Common myeloid progenitor, CD34-positive (primary cell): ENCODE measurements around the gene RNF17.

ENCODE experiments used
- CTCF ChIA-PET: fragments of 350-600 bp; sonication (Branson Sonifier 250); formaldehyde crosslinking; loops from one replicate; lab custom pipeline; 2021; ENCODE audit warnings: antibody characterized with exemption; lab: Charles Lee
- POLR2A ChIA-PET: fragments of 350-600 bp; sonication (Branson Sonifier 250); formaldehyde crosslinking; loops from one replicate; lab custom pipeline; 2021; ENCODE audit warnings: antibody characterized with exemption; lab: Charles Lee
- DNase-seq, 3 donors: peaks; one replicate each; pipeline versions ENCODE4 v3.0.0 to v3.0.0-alpha.2; 2013
- H3K27ac ChIP-seq, 2 experiments: 1 replicate in 1 of 2; 2 replicates in 1 of 2; pipeline ENCODE4 v1.7.0; 2013; ENCODE audit warnings: inconsistent platforms in 2 of 2, low read length in 2 of 2, mild to moderate bottlenecking in 2 of 2, low read depth in 1 of 2, moderate library complexity in 1 of 2; ENCODE audit not compliant: severe bottlenecking in 2 of 2, insufficient read depth in 1 of 2, poor library complexity in 1 of 2
- H3K27me3 ChIP-seq, 5 experiments: replicated peaks in 2 of 5; 1 replicate in 3 of 5; 2 replicates in 2 of 5; pipeline versions ENCODE4 v1.6.1 to v1.7.0; 2013; ENCODE audit warnings: low read length in 4 of 5, mild to moderate bottlenecking in 2 of 5, moderate library complexity in 2 of 5, inconsistent platforms in 1 of 5; ENCODE audit not compliant: insufficient read depth in 5 of 5, control insufficient read depth in 4 of 5
- H3K36me3 ChIP-seq, 4 experiments: 1 replicate in 2 of 4; 2 replicates in 2 of 4; pipeline versions ENCODE4 v1.6.1 to v1.7.0; 2013; ENCODE audit warnings: low read length in 3 of 4, control low read depth in 1 of 4, mild to moderate bottlenecking in 1 of 4; ENCODE audit not compliant: control insufficient read depth in 4 of 4, insufficient read depth in 4 of 4
- H3K4me1 ChIP-seq, 4 experiments: 1 replicate in 3 of 4; 2 replicates in 1 of 4; pipeline versions ENCODE4 v1.6.1 to v1.7.1; 2013; ENCODE audit warnings: low read length in 3 of 4, mild to moderate bottlenecking in 3 of 4, control low read depth in 1 of 4, inconsistent platforms in 1 of 4, moderate library complexity in 1 of 4; ENCODE audit not compliant: control insufficient read depth in 4 of 4, insufficient read depth in 4 of 4; ENCODE audit errors: control extremely low read depth in 1 of 4
- H3K4me3 ChIP-seq, 7 experiments: 1 replicate in 4 of 7; 2 replicates in 3 of 7; pipeline versions ENCODE4 v1.5.1 to v1.7.0; 2013; ENCODE audit warnings: mild to moderate bottlenecking in 7 of 7, low read length in 6 of 7, moderate library complexity in 6 of 7, inconsistent platforms in 2 of 7, low read depth in 2 of 7, control low read depth in 1 of 7; ENCODE audit not compliant: insufficient read depth in 4 of 7, control insufficient read depth in 1 of 7; ENCODE audit errors: extremely low read depth in 1 of 7
- H3K9me3 ChIP-seq, 5 experiments: 1 replicate in 4 of 5; 2 replicates in 1 of 5; pipeline versions ENCODE4 v1.6.1 to v1.7.1; 2013; ENCODE audit warnings: low read length in 4 of 5, mild to moderate bottlenecking in 2 of 5, inconsistent platforms in 1 of 5, low read depth in 1 of 5, moderate library complexity in 1 of 5; ENCODE audit not compliant: control insufficient read depth in 4 of 5, insufficient read depth in 2 of 5; ENCODE audit errors: control extremely low read depth in 1 of 5
- WGBS: methylation state at CpG from one replicate; pipeline ENCODE4 v1.1.5; 2013; ENCODE audit not compliant: insufficient coverage; 5-methylcytosine and 5-hydroxymethylcytosine counted together

Gene RNF17

DNA sequence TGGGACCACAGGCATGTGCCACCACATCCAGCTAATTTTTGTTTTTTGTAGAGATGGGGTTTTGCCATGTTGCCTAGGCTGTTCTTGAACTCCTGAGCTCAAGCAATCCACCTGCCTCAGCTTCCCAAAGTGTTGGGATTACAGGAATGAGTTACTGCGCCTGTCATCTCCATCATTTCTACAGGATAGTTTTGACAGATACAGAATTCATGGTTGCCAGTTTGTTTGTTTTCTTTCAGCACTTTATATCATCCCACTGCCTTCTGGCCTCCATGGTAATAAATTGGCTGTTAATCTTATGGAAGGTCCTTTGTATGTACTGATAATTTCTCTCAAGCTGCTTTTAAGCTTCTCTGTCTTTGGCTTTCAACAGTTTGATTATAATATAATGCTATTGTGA lies 165.2 kb downstream of the RNF17 start:
- no peaks in the 10 kb centered on the region for H3K36me3 ChIP-seq
- no peak overlapping the region for H3K4me3 ChIP-seq
- no CpG with 5 or more reads among the region's 1 CpG for WGBS
- no peak overlapping the region for H3K27ac ChIP-seq
- peaks cover 0 to 10% (median 6%) of the 10 kb centered on the region in 4 experiments for H3K4me1 ChIP-seq
- no peaks in the 10 kb centered on the region for H3K9me3 ChIP-seq
- DNase-seq, result no peak
- CTCF ChIA-PET, result no interaction called here
- H3K27me3 ChIP-seq, result peaks cover 0 to 32% (median 2%) of the 10 kb centered on the region in 5 experiments
- POLR2A ChIA-PET, result no interaction called here
